ENCODE results near the gene LRRC4B.
"Not testable (repeated sequence)": the region's sequence is repeated elsewhere in the genome, so short reads cannot be mapped to it uniquely, and the experiment has no call there.

Gene LRRC4B

GRCh38 chr19:50551034-50551714 lies 17.1 kb downstream of the LRRC4B start:
- DNase-seq, result no peak

- DNase-seq, result no peak
Measured at GRCh38 chr19:50550594-50550966, 17.7 kb downstream of the LRRC4B start.

GRCh38 chr19:50549927-50550593 lies 18.2 kb downstream of the LRRC4B start:
- no peak for DNase-seq

GRCh38 chr19:50549059-50549926 lies 18.9 kb downstream of the LRRC4B start:
- no peak for DNase-seq

- DNase-seq, result no peak
Measured at GRCh38 chr19:50548191-50549058, 19.8 kb downstream of the LRRC4B start.

- no peak for DNase-seq
Measured at GRCh38 chr19:50547385-50548190, 20.6 kb downstream of the LRRC4B start.

GRCh38 chr19:50546527-50547221 lies 21.6 kb downstream of the LRRC4B start:
- no peak for DNase-seq

GRCh38 chr19:50542943-50543342 lies 25.3 kb downstream of the LRRC4B start:
- DNase-seq, result no peak

GRCh38 chr19:50537769-50538230 lies 30.4 kb downstream of the LRRC4B start:
- DNase-seq, result peak; percentile 73

GRCh38 chr19:50537306-50537685 lies 30.9 kb downstream of the LRRC4B start:
- no peak for DNase-seq

GRCh38 chr19:50536662-50537305 lies 31.5 kb downstream of the LRRC4B start:
- no peak for DNase-seq

GRCh38 chr19:50535672-50536187 lies 32.5 kb downstream of the LRRC4B start:
- DNase-seq, result no peak

- DNase-seq, result no peak
Measured at GRCh38 chr19:50534478-50534877, 33.8 kb downstream of the LRRC4B start.

GRCh38 chr19:50532952-50533351 lies 35.3 kb downstream of the LRRC4B start:
- DNase-seq, result no peak

GRCh38 chr19:50531171-50531612 lies 37.0 kb downstream of the LRRC4B start:
- no peak for DNase-seq

- not testable (repeated sequence) for DNase-seq
Measured at GRCh38 chr19:50528052-50528451, 40.2 kb downstream of the LRRC4B start.

- DNase-seq, result no peak
Measured at GRCh38 chr19:50522881-50523280, 45.4 kb downstream of the LRRC4B start.

- DNase-seq, result no peak
Measured at GRCh38 chr19:50520822-50521465, 47.3 kb downstream of the LRRC4B start.

GRCh38 chr19:50519006-50519575 lies 49.1 kb downstream of the LRRC4B start:
- no peak for DNase-seq
